ENCODE results near the gene MED31. TPM values are rescaled to one million over a fixed set of nuclear protein-coding genes. Genes with fewer than 3 reads are reported as not detected.
A peak's percentile ranks its signal among the peaks of the same experiment; 100 is the strongest.

The MED31 gene
- total and polyA plus RNA-seq, 2 of the 13 experiments (the other 11 are each of a cell fraction or from before 2014, with no cell fraction given), result 19.0 to 20.9 TPM

DNA sequence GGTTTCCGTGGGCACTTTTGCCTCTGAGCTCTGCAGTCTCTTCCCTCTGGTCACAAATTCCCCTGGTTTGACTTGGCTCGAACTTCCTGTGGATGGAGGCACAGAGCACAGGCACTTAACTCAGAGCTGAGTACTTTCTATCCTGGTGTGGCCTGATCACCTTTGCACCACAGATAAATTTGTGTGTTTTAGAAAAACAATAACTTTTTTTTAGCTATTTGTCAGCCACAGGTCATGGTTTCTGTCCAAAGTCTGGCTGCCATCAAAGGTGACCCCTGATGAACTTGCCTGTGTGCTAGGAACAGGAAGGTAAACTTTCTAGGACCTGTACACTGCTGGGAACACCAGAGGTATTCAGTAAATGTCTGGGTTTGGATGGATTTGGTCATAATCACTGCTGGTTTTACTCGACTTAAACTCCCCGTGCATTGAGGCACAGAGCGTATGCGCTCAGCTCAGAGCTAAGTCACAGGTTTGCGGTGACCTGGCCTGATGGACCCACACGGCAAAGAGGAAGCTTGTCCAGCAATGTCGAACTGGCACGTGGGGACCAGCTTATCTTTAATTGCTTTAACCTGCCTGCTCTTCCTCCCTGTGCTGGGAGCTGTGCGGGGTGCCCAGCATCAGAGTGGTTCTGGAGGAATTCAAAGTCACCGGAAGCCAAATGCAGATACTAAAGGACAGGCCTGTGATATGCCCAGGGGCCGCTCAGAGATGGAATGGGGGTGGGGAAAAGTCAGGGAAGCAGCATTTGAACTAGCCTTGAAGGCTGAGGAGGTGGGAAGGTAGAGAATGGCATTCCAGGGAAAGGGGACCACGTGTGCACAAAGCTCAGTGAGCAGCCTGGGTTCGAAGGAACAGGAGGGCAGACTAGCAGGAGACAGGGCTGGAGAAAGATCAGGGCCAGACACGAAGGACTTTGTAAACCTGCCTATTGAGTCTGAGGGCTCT, 48.9 kb upstream of the MED31 start (continued):
- TF ChIP-seq MED8 (CRISPR knock-in tag; IDR thresholded peaks at IDR 0.05; ENCODE audit: insufficient replicate concordance) (peak; percentile 98), ZFY (CRISPR knock-in tag; IDR thresholded peaks at IDR 0.05) (peak; percentile 35; the same call in 1 of the 2 replicates), ZNF430 (CRISPR knock-in tag; IDR thresholded peaks at IDR 0.05) (peak; percentile 56), ZNF550 (CRISPR knock-in tag; IDR thresholded peaks at IDR 0.05; ENCODE audit: borderline replicate concordance) (no peak), ZNF263 (CRISPR knock-in tag; IDR thresholded peaks at IDR 0.05) (peak; percentile 49), ZNF3 (CRISPR knock-in tag; IDR thresholded peaks at IDR 0.05) (no peak), ZNF570 (CRISPR knock-in tag; IDR thresholded peaks at IDR 0.05; ENCODE audit: borderline replicate concordance) (0 out of 2 replicates have a peak, but pooled peaks have one; percentile 44), NFIC (IDR thresholded peaks at IDR 0.05; ENCODE audit: low read length) (peak; percentile 95), POLR2A (IDR thresholded peaks at IDR 0.05; ENCODE audit: insufficient read depth in 1 of 2, low read depth in 2 of 2, low read length in 2 of 2) (peak in 1 of 2 experiments; percentile 52; a peak in 2 of 4 replicates), SNAI1 (CRISPR knock-in tag; IDR thresholded peaks at IDR 0.05; ENCODE audit: borderline replicate concordance) (0 out of 2 replicates have a peak, but pooled peaks have one; percentile 44), ZFP90 (CRISPR knock-in tag; IDR thresholded peaks at IDR 0.05; ENCODE audit: borderline replicate concordance) (peak; percentile 49; the same call in 1 of the 2 replicates), NCOA5 (CRISPR knock-in tag; IDR thresholded peaks at IDR 0.05) (no peak), ZNF772 (CRISPR knock-in tag; IDR thresholded peaks at IDR 0.05) (peak; percentile 77), IKZF1 (IDR thresholded peaks at IDR 0.05) (no peak), ZNF264 (CRISPR knock-in tag; IDR thresholded peaks at IDR 0.05) (peak; percentile 85; the same call in 1 of the 2 replicates), ZSCAN30 (CRISPR knock-in tag; IDR thresholded peaks at IDR 0.05) (no peak), ZNF891 (CRISPR knock-in tag; IDR thresholded peaks at IDR 0.05) (no peak; the same call in 1 of the 2 replicates), ZNF652 (CRISPR knock-in tag; IDR thresholded peaks at IDR 0.05; ENCODE audit: borderline replicate concordance, low read depth) (peak; percentile 23; the same call in 1 of the 2 replicates), HNRNPUL1 (IDR thresholded peaks at IDR 0.05; ENCODE audit: low read depth, low read length) (no peak), KMT2B (CRISPR knock-in tag; IDR thresholded peaks at IDR 0.05) (peak; percentile 57; the same call in 1 of the 2 replicates), MYC (CRISPR knock-in tag; IDR thresholded peaks at IDR 0.05; ENCODE audit: borderline replicate concordance) (peak; percentile 83; the same call in 1 of the 2 replicates), GATAD1 (CRISPR knock-in tag; IDR thresholded peaks at IDR 0.05) (peak; percentile 65), ZNF33A (CRISPR knock-in tag; IDR thresholded peaks at IDR 0.05; ENCODE audit: borderline replicate concordance) (peak; percentile 83; the same call in 1 of the 2 replicates), SMARCC2 (IDR thresholded peaks at IDR 0.05) (no peak), SAP130 (CRISPR knock-in tag; IDR thresholded peaks at IDR 0.05; ENCODE audit: low read depth) (peak; percentile 82)
- TF ChIP-seq, protein P1, sequence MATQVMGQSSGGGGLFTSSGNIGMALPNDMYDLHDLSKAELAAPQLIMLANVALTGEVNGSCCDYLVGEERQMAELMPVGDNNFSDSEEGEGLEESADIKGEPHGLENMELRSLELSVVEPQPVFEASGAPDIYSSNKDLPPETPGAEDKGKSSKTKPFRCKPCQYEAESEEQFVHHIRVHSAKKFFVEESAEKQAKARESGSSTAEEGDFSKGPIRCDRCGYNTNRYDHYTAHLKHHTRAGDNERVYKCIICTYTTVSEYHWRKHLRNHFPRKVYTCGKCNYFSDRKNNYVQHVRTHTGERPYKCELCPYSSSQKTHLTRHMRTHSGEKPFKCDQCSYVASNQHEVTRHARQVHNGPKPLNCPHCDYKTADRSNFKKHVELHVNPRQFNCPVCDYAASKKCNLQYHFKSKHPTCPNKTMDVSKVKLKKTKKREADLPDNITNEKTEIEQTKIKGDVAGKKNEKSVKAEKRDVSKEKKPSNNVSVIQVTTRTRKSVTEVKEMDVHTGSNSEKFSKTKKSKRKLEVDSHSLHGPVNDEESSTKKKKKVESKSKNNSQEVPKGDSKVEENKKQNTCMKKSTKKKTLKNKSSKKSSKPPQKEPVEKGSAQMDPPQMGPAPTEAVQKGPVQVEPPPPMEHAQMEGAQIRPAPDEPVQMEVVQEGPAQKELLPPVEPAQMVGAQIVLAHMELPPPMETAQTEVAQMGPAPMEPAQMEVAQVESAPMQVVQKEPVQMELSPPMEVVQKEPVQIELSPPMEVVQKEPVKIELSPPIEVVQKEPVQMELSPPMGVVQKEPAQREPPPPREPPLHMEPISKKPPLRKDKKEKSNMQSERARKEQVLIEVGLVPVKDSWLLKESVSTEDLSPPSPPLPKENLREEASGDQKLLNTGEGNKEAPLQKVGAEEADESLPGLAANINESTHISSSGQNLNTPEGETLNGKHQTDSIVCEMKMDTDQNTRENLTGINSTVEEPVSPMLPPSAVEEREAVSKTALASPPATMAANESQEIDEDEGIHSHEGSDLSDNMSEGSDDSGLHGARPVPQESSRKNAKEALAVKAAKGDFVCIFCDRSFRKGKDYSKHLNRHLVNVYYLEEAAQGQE (IDR thresholded peaks at IDR 0.05; ENCODE audit: borderline replicate concordance in 1 of 2, low read depth in 1 of 2, low read length in 2 of 2), result peak in 1 of 2 experiments; percentile 71; a peak in 1 of 4 replicates
- TF ChIP-seq, protein P2, sequence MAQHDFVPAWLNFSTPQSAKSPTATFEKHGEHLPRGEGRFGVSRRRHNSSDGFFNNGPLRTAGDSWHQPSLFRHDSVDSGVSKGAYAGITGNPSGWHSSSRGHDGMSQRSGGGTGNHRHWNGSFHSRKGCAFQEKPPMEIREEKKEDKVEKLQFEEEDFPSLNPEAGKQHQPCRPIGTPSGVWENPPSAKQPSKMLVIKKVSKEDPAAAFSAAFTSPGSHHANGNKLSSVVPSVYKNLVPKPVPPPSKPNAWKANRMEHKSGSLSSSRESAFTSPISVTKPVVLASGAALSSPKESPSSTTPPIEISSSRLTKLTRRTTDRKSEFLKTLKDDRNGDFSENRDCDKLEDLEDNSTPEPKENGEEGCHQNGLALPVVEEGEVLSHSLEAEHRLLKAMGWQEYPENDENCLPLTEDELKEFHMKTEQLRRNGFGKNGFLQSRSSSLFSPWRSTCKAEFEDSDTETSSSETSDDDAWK (CRISPR knock-in tag; IDR thresholded peaks at IDR 0.05), result no peak

All from HepG2 (cell line).